ENCODE data around the gene FAM13A.

DNA sequence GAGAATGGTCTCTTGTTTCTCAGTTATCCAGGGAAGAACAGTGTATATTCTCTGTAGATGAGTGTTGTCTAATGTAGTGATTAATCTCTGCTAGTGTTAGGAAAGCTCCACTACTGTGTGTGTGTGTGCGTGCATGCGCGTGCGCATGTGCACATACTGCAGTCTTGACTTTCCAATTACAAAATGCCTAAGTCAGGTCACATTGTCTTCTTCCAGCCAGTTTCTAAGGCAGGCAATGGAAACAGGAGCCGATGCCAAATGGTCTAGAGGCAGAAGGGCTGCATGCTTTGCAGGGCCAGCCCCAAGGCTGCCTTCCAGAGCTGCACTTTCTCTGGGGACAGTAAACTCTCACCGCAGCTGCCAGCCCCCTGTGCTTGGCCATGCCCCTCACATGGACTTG is 328.8 kb downstream of the FAM13A start:
- TF ChIP-seq, protein P1, sequence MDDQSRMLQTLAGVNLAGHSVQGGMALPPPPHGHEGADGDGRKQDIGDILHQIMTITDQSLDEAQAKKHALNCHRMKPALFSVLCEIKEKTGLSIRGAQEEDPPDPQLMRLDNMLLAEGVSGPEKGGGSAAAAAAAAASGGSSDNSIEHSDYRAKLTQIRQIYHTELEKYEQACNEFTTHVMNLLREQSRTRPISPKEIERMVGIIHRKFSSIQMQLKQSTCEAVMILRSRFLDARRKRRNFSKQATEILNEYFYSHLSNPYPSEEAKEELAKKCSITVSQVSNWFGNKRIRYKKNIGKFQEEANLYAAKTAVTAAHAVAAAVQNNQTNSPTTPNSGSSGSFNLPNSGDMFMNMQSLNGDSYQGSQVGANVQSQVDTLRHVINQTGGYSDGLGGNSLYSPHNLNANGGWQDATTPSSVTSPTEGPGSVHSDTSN (IDR thresholded peaks at IDR 0.05; ENCODE audit: insufficient replicate concordance, low read depth, low read length): no peak
- TF ChIP-seq BHLHE40 (IDR thresholded peaks at IDR 0.05; ENCODE audit: borderline replicate concordance in 1 of 2, low read depth in 2 of 2, low read length in 1 of 2) (no peak), SIN3A (IDR thresholded peaks at IDR 0.05; ENCODE audit: low read depth, low read length) (no peak), EP300 (IDR thresholded peaks at IDR 0.05; ENCODE audit: borderline replicate concordance in 1 of 2, control insufficient read depth in 1 of 2, low read depth in 2 of 2, low read length in 2 of 2) (no peak), ASH2L (IDR thresholded peaks at IDR 0.05; ENCODE audit: borderline replicate concordance, low read depth) (no peak), POLR2AphosphoS5 (IDR thresholded peaks at IDR 0.05; ENCODE audit: low read length) (no peak), KDM1A (IDR thresholded peaks at IDR 0.05; ENCODE audit: borderline replicate concordance) (no peak), NR2C1 (IDR thresholded peaks at IDR 0.05) (no peak)
- TF ChIP-seq, protein P2, sequence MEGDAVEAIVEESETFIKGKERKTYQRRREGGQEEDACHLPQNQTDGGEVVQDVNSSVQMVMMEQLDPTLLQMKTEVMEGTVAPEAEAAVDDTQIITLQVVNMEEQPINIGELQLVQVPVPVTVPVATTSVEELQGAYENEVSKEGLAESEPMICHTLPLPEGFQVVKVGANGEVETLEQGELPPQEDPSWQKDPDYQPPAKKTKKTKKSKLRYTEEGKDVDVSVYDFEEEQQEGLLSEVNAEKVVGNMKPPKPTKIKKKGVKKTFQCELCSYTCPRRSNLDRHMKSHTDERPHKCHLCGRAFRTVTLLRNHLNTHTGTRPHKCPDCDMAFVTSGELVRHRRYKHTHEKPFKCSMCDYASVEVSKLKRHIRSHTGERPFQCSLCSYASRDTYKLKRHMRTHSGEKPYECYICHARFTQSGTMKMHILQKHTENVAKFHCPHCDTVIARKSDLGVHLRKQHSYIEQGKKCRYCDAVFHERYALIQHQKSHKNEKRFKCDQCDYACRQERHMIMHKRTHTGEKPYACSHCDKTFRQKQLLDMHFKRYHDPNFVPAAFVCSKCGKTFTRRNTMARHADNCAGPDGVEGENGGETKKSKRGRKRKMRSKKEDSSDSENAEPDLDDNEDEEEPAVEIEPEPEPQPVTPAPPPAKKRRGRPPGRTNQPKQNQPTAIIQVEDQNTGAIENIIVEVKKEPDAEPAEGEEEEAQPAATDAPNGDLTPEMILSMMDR (IDR thresholded peaks at IDR 0.05 in 2 of 3, conservative IDR thresholded peaks at IDR 0.05 in 1 of 3; ENCODE audit: control insufficient read depth in 2 of 3, extremely low read depth in 1 of 3, insufficient read depth in 1 of 3, low read depth in 3 of 3, low read length in 3 of 3): no peak

Measured in GM12878 (cell line).